ENCODE data around the gene TUFT1. TPM values are rescaled to one million over a fixed set of nuclear protein-coding genes. Genes with fewer than 3 reads are reported as not detected.
"Not testable (repeated sequence)": the region's sequence is repeated elsewhere in the genome, so short reads cannot be mapped to it uniquely, and the experiment has no call there.

Gene TUFT1
- polyA plus RNA-seq, 3 donors from 2014 or later: 0.83 to 4.2 (median 1.3) TPM

DNA sequence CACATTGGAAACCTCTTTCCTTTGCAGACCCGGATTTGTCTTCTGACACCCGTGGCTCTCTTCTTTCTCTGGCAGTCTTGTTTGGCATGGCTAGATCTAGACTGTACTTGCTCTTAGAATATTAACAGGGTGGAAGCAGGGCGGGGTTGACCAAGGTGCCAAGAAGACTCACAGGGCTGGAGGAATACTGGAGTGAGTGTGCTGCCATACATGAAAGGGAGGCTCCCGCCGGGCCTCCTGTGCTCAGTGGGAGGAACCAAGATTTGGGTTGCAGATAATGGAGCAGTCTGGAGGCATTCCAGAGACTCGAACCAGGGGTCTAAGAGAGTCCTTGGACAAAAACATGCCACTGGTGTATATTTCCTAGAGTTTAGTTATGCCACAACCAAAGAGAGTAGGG is 44.2 kb downstream of the TUFT1 start:
- Mint-ChIP-seq H3K27ac (no peak overlapping the region), H3K36me3 (peaks cover 0 to under 1% (median 0%) of the 10 kb centered on the region in 3 donors), H3K27me3 (ENCODE audit: low read depth in 3 of 3) (peaks cover 0 to 3% (median 0%) of the 10 kb centered on the region in 3 donors), H3K9me3 (no peaks in the 10 kb centered on the region), H3K4me3 (no peak overlapping the region), H3K4me1 (no peaks in the 10 kb centered on the region)
- no peak for DNase-seq

DNA sequence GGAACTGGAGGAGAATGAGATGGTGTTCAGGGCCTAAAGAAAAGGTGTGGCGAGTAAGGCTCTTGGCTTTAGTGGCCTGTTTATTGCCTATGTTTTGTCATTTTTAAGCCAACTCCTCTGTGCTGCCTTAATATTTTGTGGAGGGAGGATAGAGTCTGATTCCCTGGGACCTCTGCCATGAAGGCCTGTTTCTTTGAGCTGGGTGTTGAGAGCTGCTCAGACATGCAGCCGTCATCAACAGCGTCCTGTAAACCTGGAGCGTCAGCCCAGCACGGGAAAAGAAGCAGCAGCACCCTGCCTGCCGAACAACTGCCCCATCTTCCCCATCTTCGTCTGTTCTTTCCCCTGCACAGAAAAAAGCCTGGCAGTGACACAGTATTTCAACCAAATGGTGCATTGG is 44.7 kb downstream of the TUFT1 start:
- no peak for DNase-seq
- Mint-ChIP-seq H3K9me3 (no peaks in the 10 kb centered on the region), H3K27ac (no peak overlapping the region), H3K36me3 (no peaks in the 10 kb centered on the region), H3K27me3 (ENCODE audit: low read depth in 3 of 3) (peaks cover 0 to 5% (median 0%) of the 10 kb centered on the region in 3 donors), H3K4me3 (no peak overlapping the region), H3K4me1 (no peaks in the 10 kb centered on the region)

GRCh38 chr1:151585622-151586021 is 45.5 kb downstream of the TUFT1 start:
- Mint-ChIP-seq H3K4me1 (no peaks in the 10 kb centered on the region), H3K27ac (no peak overlapping the region), H3K36me3 (no peaks in the 10 kb centered on the region), H3K27me3 (ENCODE audit: low read depth in 3 of 3) (peaks cover 0 to 8% (median 0%) of the 10 kb centered on the region in 3 donors), H3K4me3 (no peak overlapping the region), H3K9me3 (no peaks in the 10 kb centered on the region)
- no peak for DNase-seq

DNA sequence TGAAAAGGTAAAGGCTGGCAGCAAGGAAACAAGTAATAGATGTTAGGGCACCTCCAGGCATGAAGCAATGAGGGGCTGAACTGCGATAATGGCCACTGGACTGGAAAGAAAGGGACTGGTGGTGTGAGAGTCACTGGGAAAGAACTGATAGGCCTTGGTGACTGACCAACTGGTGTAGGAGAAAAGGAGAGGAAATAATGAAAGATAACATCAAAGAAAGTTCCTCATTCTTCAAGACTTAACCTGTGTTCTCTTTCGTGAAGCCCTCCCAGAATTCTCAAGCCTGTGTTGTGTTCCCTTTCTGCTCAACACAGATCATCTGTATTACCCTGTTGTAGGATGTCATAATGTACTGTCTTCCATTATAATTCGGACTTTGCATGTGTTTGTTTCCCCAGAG is 50.9 kb downstream of the TUFT1 start:
- no peak overlapping the region for H3K4me3 Mint-ChIP-seq
- H3K9me3 Mint-ChIP-seq: no peaks in the 10 kb centered on the region
- peaks cover 6 to 13% of the 10 kb centered on the region in 2 donors for H3K4me1 Mint-ChIP-seq
- H3K36me3 Mint-ChIP-seq: no peaks in the 10 kb centered on the region
- peaks cover 3 to 9% (median 8%) of the 10 kb centered on the region in 3 donors for H3K27me3 Mint-ChIP-seq (ENCODE audit: low read depth in 3 of 3)
- no peak for DNase-seq
- no peak overlapping the region for H3K27ac Mint-ChIP-seq

- H3K4me1 Mint-ChIP-seq: peaks cover 6 to 13% of the 10 kb centered on the region in 2 donors
- H3K4me3 Mint-ChIP-seq: peak overlapping the region in 4 of 5 donors; percentile 14 to 62 (median 36)
- DNase-seq: peak in 1 of 3 donors; percentile 4
- no peaks in the 10 kb centered on the region for H3K9me3 Mint-ChIP-seq
- H3K27me3 Mint-ChIP-seq (ENCODE audit: low read depth in 3 of 3): peaks cover 3 to 9% (median 8%) of the 10 kb centered on the region in 3 donors
- no peaks in the 10 kb centered on the region for H3K36me3 Mint-ChIP-seq
- no peak overlapping the region for H3K27ac Mint-ChIP-seq
These were observed 53.6 kb downstream of the TUFT1 start for GRCh38 chr1:151593730-151594129.

GRCh38 chr1:151594143-151594625 is 54.1 kb downstream of the TUFT1 start:
- peaks cover 3 to 9% (median 8%) of the 10 kb centered on the region in 3 donors for H3K27me3 Mint-ChIP-seq (ENCODE audit: low read depth in 3 of 3)
- peak; percentile 67 to 73 (median 68) for DNase-seq
- H3K4me3 Mint-ChIP-seq: peak overlapping the region in 4 of 5 donors; percentile 14 to 62 (median 36)
- no peaks in the 10 kb centered on the region for H3K9me3 Mint-ChIP-seq
- H3K4me1 Mint-ChIP-seq: peaks cover 6 to 13% of the 10 kb centered on the region in 2 donors
- H3K27ac Mint-ChIP-seq: no peak overlapping the region
- H3K36me3 Mint-ChIP-seq: no peaks in the 10 kb centered on the region

- Mint-ChIP-seq H3K36me3 (no peaks in the 10 kb centered on the region), H3K4me1 (peaks cover 6 to 13% of the 10 kb centered on the region in 2 donors), H3K4me3 (no peak overlapping the region), H3K27me3 (ENCODE audit: low read depth in 3 of 3) (peaks cover 0 to 5% (median 4%) of the 10 kb centered on the region in 3 donors), H3K27ac (peak overlapping the region in 1 of 6 donors; percentile 8), H3K9me3 (no peaks in the 10 kb centered on the region)
- no peak for DNase-seq
These were observed 56.3 kb downstream of the TUFT1 start for GRCh38 chr1:151596166-151596953.

GRCh38 chr1:151602550-151602949 is 62.4 kb downstream of the TUFT1 start:
- H3K9me3 Mint-ChIP-seq; H3K27ac Mint-ChIP-seq; H3K36me3 Mint-ChIP-seq; DNase-seq; H3K4me3 Mint-ChIP-seq; H3K4me1 Mint-ChIP-seq; H3K27me3 Mint-ChIP-seq (ENCODE audit: low read depth in 3 of 3): not testable (repeated sequence)

DNA sequence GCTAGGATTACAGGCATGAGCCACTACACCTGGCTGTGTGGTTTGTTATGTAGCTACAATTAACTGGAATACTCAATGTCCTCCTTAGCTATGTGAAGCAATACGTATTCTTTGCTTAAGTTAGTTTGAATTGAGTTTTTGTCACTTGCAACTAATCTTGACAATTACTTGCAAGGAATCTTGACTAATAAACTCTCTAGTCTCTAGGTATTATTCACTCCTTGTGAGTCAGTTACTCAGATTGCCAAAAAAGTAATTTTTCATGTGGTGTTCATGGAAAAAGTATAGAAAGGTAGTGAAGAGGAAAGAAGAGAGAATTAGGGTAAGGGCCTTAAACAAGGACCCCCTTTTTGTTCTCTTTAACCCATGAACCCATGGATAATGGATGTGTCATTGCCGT is 64.2 kb downstream of the TUFT1 start:
- Mint-ChIP-seq H3K4me1 (no peaks in the 10 kb centered on the region), H3K27me3 (ENCODE audit: low read depth in 3 of 3) (peaks cover 2 to 5% (median 2%) of the 10 kb centered on the region in 3 donors), H3K27ac (no peak overlapping the region), H3K9me3 (no peaks in the 10 kb centered on the region), H3K4me3 (no peak overlapping the region), H3K36me3 (peaks cover 0 to 4% (median 0%) of the 10 kb centered on the region in 3 donors)
- DNase-seq: no peak

DNA sequence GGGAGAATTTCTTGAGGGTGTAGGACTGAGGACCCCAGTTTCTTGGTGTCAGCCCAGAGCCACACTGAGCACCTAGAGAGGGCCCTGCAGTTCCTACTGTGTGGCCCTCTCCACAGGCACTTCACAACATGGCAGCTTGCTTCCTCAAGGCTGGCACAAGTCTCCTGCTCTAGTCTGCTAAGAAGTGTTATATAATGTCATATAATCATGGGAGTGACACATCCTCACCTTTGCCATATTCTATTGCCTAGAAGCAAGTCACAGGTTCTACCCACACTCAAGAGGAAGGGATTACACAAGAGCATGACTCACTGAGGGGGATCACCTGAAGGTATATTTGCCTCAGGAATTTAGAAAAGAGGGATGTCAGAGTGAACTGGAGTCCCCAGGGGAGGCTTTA is 66.3 kb downstream of the TUFT1 start:
- no peak for DNase-seq
- Mint-ChIP-seq H3K27me3 (ENCODE audit: low read depth in 3 of 3) (peaks cover 2 to 5% (median 3%) of the 10 kb centered on the region in 3 donors), H3K27ac (no peak overlapping the region), H3K4me1 (peaks cover 1% of the 10 kb centered on the region in 2 donors), H3K9me3 (no peaks in the 10 kb centered on the region), H3K4me3 (no peak overlapping the region), H3K36me3 (peaks cover 0 to 4% (median 0%) of the 10 kb centered on the region in 3 donors)

DNA sequence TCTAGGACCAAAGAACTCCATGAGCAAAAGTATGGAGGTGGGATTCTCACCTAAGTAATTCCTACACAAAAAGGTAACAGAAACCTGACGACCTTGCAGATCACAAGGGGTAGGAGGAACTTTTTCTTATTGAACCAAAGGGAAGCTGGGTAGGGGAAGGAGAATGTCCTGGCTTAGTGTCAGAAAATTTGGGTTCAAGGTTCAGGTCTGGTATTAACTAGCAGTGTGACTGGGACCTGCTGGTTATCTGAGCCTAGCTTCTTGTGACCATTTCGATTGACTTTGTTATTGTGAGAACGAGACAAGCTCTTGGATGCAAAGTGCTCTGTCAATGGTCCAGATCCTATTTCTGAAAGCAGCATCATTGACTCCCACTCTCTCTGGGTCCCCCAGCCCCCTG is 66.7 kb downstream of the TUFT1 start:
- Mint-ChIP-seq H3K9me3 (no peaks in the 10 kb centered on the region), H3K4me1 (peaks cover 6% of the 10 kb centered on the region in 2 donors), H3K4me3 (no peak overlapping the region), H3K27ac (no peak overlapping the region), H3K27me3 (ENCODE audit: low read depth in 3 of 3) (peaks cover 2 to 9% (median 2%) of the 10 kb centered on the region in 3 donors), H3K36me3 (peaks cover 0 to 4% (median 0%) of the 10 kb centered on the region in 3 donors)
- DNase-seq: no peak

DNA sequence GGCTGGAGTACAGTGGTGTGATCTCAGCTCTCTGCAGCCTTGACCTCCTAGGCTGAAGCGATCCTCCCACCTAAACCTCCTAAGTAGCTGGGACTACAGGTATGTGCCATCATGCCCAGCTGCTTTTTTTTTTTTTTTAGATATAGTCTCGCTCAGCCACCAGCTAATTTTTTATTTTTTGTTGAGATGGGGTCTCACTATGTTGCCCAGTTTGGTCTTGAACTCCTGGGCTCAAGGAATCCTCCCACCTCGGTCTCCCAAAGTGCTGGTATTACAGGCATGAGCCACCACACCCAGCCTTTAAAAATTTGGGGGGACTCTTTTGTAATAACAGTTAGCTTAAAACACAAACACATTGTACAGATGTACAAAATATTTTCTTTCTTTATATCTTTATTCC is 70.0 kb downstream of the TUFT1 start:
- DNase-seq: no peak

DNA sequence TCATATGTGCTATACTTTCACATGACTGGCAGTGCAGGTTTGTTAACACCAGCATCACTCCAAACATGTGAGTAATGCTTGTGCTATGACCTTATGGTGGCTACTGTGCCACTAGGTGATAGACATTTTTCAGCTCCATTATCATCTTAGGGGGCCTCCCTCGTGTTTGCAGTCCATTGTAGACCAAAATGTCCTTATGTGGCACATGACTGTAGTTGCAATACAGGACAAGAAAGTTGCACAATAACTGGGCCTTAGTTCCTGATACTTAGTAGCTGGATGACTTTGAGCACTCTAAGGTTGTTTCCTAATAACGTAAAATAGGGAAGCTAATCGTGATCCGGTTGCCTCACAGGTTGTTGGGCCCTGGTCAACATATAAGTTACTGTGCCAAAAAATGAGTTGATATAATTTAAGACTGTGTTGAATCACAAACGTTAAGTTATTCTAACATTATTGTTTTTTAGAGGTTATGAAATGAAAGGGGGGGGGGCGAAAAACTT is 71.2 kb downstream of the TUFT1 start:
- DNase-seq: peak; percentile 6 to 11 (median 9)
- H3K4me3 Mint-ChIP-seq: peak overlapping the region; percentile 56 to 98 (median 91)
- H3K27ac Mint-ChIP-seq: peak overlapping the region; percentile 70 to 88 (median 80)
- no peaks in the 10 kb centered on the region for H3K9me3 Mint-ChIP-seq
- peaks cover 3 to 7% (median 5%) of the 10 kb centered on the region in 3 donors for H3K27me3 Mint-ChIP-seq (ENCODE audit: low read depth in 3 of 3)
- H3K36me3 Mint-ChIP-seq: peaks cover 0 to 4% (median 0%) of the 10 kb centered on the region in 3 donors
- H3K4me1 Mint-ChIP-seq: peaks cover 24 to 33% of the 10 kb centered on the region in 2 donors

More for the DNA sequence above, 70.0 kb downstream of the TUFT1 start:
- H3K27ac Mint-ChIP-seq: no peak overlapping the region
- H3K9me3 Mint-ChIP-seq: no peaks in the 10 kb centered on the region
- H3K27me3 Mint-ChIP-seq (ENCODE audit: low read depth in 3 of 3): peaks cover 3 to 7% (median 5%) of the 10 kb centered on the region in 3 donors
- H3K36me3 Mint-ChIP-seq: peaks cover 0 to 4% (median 0%) of the 10 kb centered on the region in 3 donors
- H3K4me1 Mint-ChIP-seq: peaks cover 21 to 29% of the 10 kb centered on the region in 2 donors
- no peak overlapping the region for H3K4me3 Mint-ChIP-seq

- peak; percentile 82 to 83 (median 83) for DNase-seq
- Mint-ChIP-seq H3K27me3 (ENCODE audit: low read depth in 3 of 3) (peaks cover 3 to 7% (median 5%) of the 10 kb centered on the region in 3 donors), H3K27ac (peak within 1 kb of the TSS; percentile 72 to 96 (median 90)), H3K36me3 (peaks cover 0 to 4% (median 0%) of the 10 kb centered on the region in 3 donors), H3K9me3 (no peaks in the 10 kb centered on the region), H3K4me1 (peaks cover 24 to 33% of the 10 kb centered on the region in 2 donors), H3K4me3 (peak within 1 kb of the TSS; percentile 91 to 98 (median 96))
These were observed 71.9 kb downstream of the TUFT1 start, which contains the start of gene SNX27 for GRCh38 chr1:151611832-151612500. TSS of gene SNX27 (plus strand) at chr1:151612050. CDS start at chr1:151612202, 152 bp downstream.
